Chondrocyte (in vitro differentiated cells): ENCODE results near the gene UBQLNL. TPM values are rescaled to one million over a fixed set of nuclear protein-coding genes. Genes with fewer than 3 reads are reported as not detected.
A peak's percentile ranks its signal among the peaks of the same experiment; 100 is the strongest.

ENCODE experiments used
- DNase-seq: peaks from one replicate; pipeline ENCODE4 v3.0.0; 2021; ENCODE audit warnings: mixed read lengths, low spot score
- H3K27ac Mint-ChIP-seq: one replicate; pipeline ENCODE4 v1.8.0; 2021; ENCODE audit warnings: mild to moderate bottlenecking, moderate library complexity, mixed read lengths; ENCODE audit not compliant: unreplicated experiment
- H3K27me3 Mint-ChIP-seq: 2 replicates; pipeline ENCODE4 v1.8.0; 2021; ENCODE audit warnings: low read depth, mixed read lengths
- H3K36me3 Mint-ChIP-seq: 2 replicates; pipeline ENCODE4 v1.8.0; 2021; ENCODE audit warnings: low read depth, mixed read lengths
- H3K4me1 Mint-ChIP-seq: 2 replicates; pipeline ENCODE4 v1.8.0; 2021; ENCODE audit warnings: low read depth, mild to moderate bottlenecking, mixed read lengths
- H3K4me3 Mint-ChIP-seq: one replicate; pipeline ENCODE4 v1.8.0; 2021; ENCODE audit warnings: mild to moderate bottlenecking, moderate library complexity, mixed read lengths; ENCODE audit not compliant: unreplicated experiment
- H3K9me3 Mint-ChIP-seq: 2 replicates; pipeline ENCODE4 v1.8.0; 2021; ENCODE audit warnings: low read depth, mixed read lengths
- CTCF ChIP-seq: fragments of 200-600 bp; sonication (generic); IDR thresholded peaks from 2 replicates; pipeline ENCODE4 v1.5.0; 2021; ENCODE audit warnings: antibody characterized with exemption, mild to moderate bottlenecking, moderate library complexity
- total RNA-seq: library from RNA; stranded (reverse); gene quantifications from 3 replicates; pipeline ENCODE4 v1.2.1, GENCODE V29; 2021

The UBQLNL gene
- total RNA-seq, 1 donor from 2014 or later: 0.22 TPM

GRCh38 chr11:5486421-5486820, 30.1 kb downstream of the UBQLNL start:
- H3K4me3 Mint-ChIP-seq: no peak overlapping the region
- H3K9me3 Mint-ChIP-seq: no peaks in the 10 kb centered on the region
- no peak for TF ChIP-seq CTCF
- H3K27me3 Mint-ChIP-seq: peaks cover 21% of the 10 kb centered on the region
- H3K36me3 Mint-ChIP-seq: no peaks in the 10 kb centered on the region
- H3K4me1 Mint-ChIP-seq: no peaks in the 10 kb centered on the region
- no peak overlapping the region for H3K27ac Mint-ChIP-seq
- no peak for DNase-seq

- Mint-ChIP-seq H3K27me3 (peaks cover 16% of the 10 kb centered on the region), H3K9me3 (no peaks in the 10 kb centered on the region), H3K27ac (no peak overlapping the region), H3K4me1 (no peaks in the 10 kb centered on the region), H3K4me3 (no peak overlapping the region), H3K36me3 (no peaks in the 10 kb centered on the region)
- no peak for DNase-seq
- TF ChIP-seq CTCF: no peak
These were observed 30.5 kb downstream of the UBQLNL start for GRCh38 chr11:5486003-5486402.

- Mint-ChIP-seq H3K4me1 (no peaks in the 10 kb centered on the region), H3K27ac (no peak overlapping the region), H3K36me3 (no peaks in the 10 kb centered on the region), H3K27me3 (peaks cover 28% of the 10 kb centered on the region), H3K4me3 (no peak overlapping the region), H3K9me3 (no peaks in the 10 kb centered on the region)
- no peak for DNase-seq
- peak; percentile 94 for TF ChIP-seq CTCF
These were observed 40.2 kb downstream of the UBQLNL start for GRCh38 chr11:5476186-5476819.

- no peak for TF ChIP-seq CTCF
- Mint-ChIP-seq H3K4me3 (no peak overlapping the region), H3K27me3 (peaks cover 34% of the 10 kb centered on the region), H3K9me3 (no peaks in the 10 kb centered on the region), H3K27ac (no peak overlapping the region), H3K4me1 (no peaks in the 10 kb centered on the region), H3K36me3 (no peaks in the 10 kb centered on the region)
- DNase-seq: no peak
These were observed 42.6 kb downstream of the UBQLNL start for GRCh38 chr11:5473921-5474320.

- DNase-seq: no peak
- Mint-ChIP-seq H3K27ac (no peak overlapping the region), H3K4me3 (no peak overlapping the region), H3K4me1 (no peaks in the 10 kb centered on the region), H3K9me3 (no peaks in the 10 kb centered on the region), H3K36me3 (no peaks in the 10 kb centered on the region), H3K27me3 (peaks cover 18% of the 10 kb centered on the region)
- no peak for TF ChIP-seq CTCF
These were observed 49.0 kb downstream of the UBQLNL start for GRCh38 chr11:5467527-5467926.

Other genes starting within 250 kb of the UBQLNL start
- not detected in 3 replicates for gene HBE1, start 246.8 kb downstream of the UBQLNL start, total RNA-seq
- not detected in 3 replicates for gene OR51B4, start 214.8 kb downstream of the UBQLNL start, total RNA-seq
- gene OR51B2, start 192.4 kb downstream of the UBQLNL start, total RNA-seq: not detected in 3 replicates
- gene OR51B5, start 173.2 kb downstream of the UBQLNL start, total RNA-seq: 0.20 TPM in 1 of 3 replicates, not detected in the others
- not detected in 3 replicates for gene OR51B6, start 165.2 kb downstream of the UBQLNL start, total RNA-seq
- gene OR51M1, start 132.9 kb downstream of the UBQLNL start, total RNA-seq: not detected in 3 replicates
- not detected in 3 replicates for gene OR51Q1, start 94.6 kb downstream of the UBQLNL start, total RNA-seq
- 0.46 TPM in 1 of 3 replicates, not detected in the others for gene OR51I1, start 75.2 kb downstream of the UBQLNL start, total RNA-seq
- not detected in 3 replicates for gene OR51I2, start 67.4 kb downstream of the UBQLNL start, total RNA-seq
- gene OR52D1, start 28.0 kb downstream of the UBQLNL start, total RNA-seq: not detected in 3 replicates
- gene UBQLN3, start 6.7 kb downstream of the UBQLNL start, total RNA-seq: 0.13 to 0.31 TPM in 2 of 3 replicates, not detected in the other
- gene OR52H1, start 31.8 kb upstream of the UBQLNL start, total RNA-seq: 0.39 TPM in 1 of 3 replicates, not detected in the others
- gene OR52B6, start 64.2 kb upstream of the UBQLNL start, total RNA-seq: not detected in 3 replicates
- 1.5 to 2.3 TPM (median 2.1 TPM) in 3 replicates for gene TRIM6, start 79.9 kb upstream of the UBQLNL start, total RNA-seq
- gene TRIM34, start 108.3 kb upstream of the UBQLNL start, total RNA-seq: 1.6 to 4.0 TPM (median 2.1 TPM) in 3 replicates
- gene TRIM5, start 168.4 kb upstream of the UBQLNL start, total RNA-seq: 31.0 to 36.2 TPM (median 34.1 TPM) in 3 replicates
- gene TRIM22, start 173.1 kb upstream of the UBQLNL start, total RNA-seq: 85.9 to 108 TPM (median 94.7 TPM) in 3 replicates
- not detected in 3 replicates for gene OR56B1, start 219.7 kb upstream of the UBQLNL start, total RNA-seq
- gene OR52N4, start 237.5 kb upstream of the UBQLNL start, total RNA-seq: not detected in 3 replicates